H9 (cell line): ENCODE data around the gene TIFAB. TPM values are rescaled to one million over a fixed set of nuclear protein-coding genes. Genes with fewer than 3 reads are reported as not detected.

Experiments
- DNase-seq: peaks from one replicate; pipeline ENCODE4 v3.0.0-alpha.2; 2017
- H2AFZ ChIP-seq: one replicate; pipeline ENCODE4 v1.6.1; 2013; ENCODE audit warnings: mild to moderate bottlenecking, low read length, control low read depth, moderate library complexity
- H2AK5ac ChIP-seq: 2 replicates; pipeline ENCODE4 v1.6.1; 2013; ENCODE audit warnings: low read length, control low read depth, mixed read lengths; ENCODE audit not compliant: insufficient read length
- H2BK120ac ChIP-seq: one replicate; pipeline ENCODE4 v1.6.1; 2013; ENCODE audit warnings: low read depth, mild to moderate bottlenecking, low read length, control low read depth, inconsistent platforms; ENCODE audit not compliant: poor library complexity, severe bottlenecking
- H2BK12ac ChIP-seq: 2 replicates; pipeline ENCODE4 v1.6.1; 2013; ENCODE audit warnings: low read length, control low read depth, mixed read lengths, low read depth; ENCODE audit not compliant: insufficient read length
- H2BK15ac ChIP-seq: 2 replicates; pipeline ENCODE4 v1.6.1; 2013; ENCODE audit warnings: low read depth, low read length, control low read depth
- H2BK20ac ChIP-seq: one replicate; pipeline ENCODE4 v1.6.1; 2013; ENCODE audit warnings: low read depth, mild to moderate bottlenecking, low read length, control low read depth, inconsistent platforms; ENCODE audit not compliant: poor library complexity, severe bottlenecking
- H2BK5ac ChIP-seq: 2 replicates; pipeline ENCODE4 v1.6.1; 2013; ENCODE audit warnings: low read length, control low read depth, mixed read lengths; ENCODE audit not compliant: insufficient read length
- H3K14ac ChIP-seq: 2 replicates; pipeline ENCODE4 v1.6.1; 2013; ENCODE audit warnings: low read length, control low read depth; ENCODE audit not compliant: insufficient read depth
- H3K18ac ChIP-seq: 2 replicates; pipeline ENCODE4 v1.6.1; 2013; ENCODE audit warnings: low read depth, mild to moderate bottlenecking, mixed read lengths, low read length, control low read depth; ENCODE audit not compliant: insufficient read length
- H3K23ac ChIP-seq: 2 replicates; pipeline ENCODE4 v1.6.1; 2013; ENCODE audit warnings: low read length, control low read depth, mixed read lengths, low read depth; ENCODE audit not compliant: insufficient read length
- H3K23me2 ChIP-seq: 2 replicates; pipeline ENCODE4 v1.6.1; 2013; ENCODE audit warnings: low read depth, mild to moderate bottlenecking, mixed read lengths, low read length, control low read depth; ENCODE audit not compliant: insufficient read length, poor library complexity, severe bottlenecking
- H3K27ac ChIP-seq: 2 replicates; pipeline ENCODE4 v1.5.1; 2013; ENCODE audit warnings: low read length, control low read depth, mixed read lengths, low read depth; ENCODE audit not compliant: insufficient read length
- H3K27me3 ChIP-seq: 2 replicates; pipeline ENCODE4 v1.6.1; 2013; ENCODE audit warnings: low read length, control low read depth, inconsistent platforms; ENCODE audit not compliant: insufficient read depth
- H3K4ac ChIP-seq: 2 replicates; pipeline ENCODE4 v1.6.1; 2013; ENCODE audit warnings: low read depth, mild to moderate bottlenecking, control low read depth, inconsistent platforms, low read length, moderate library complexity
- H3K4me1 ChIP-seq: 2 replicates; pipeline ENCODE4 v1.6.1; 2013; ENCODE audit warnings: low read length, control low read depth, inconsistent platforms; ENCODE audit not compliant: insufficient read depth
- H3K4me2 ChIP-seq: 2 replicates; pipeline ENCODE4 v1.6.1; 2013; ENCODE audit warnings: low read length, control low read depth, mixed read lengths; ENCODE audit not compliant: insufficient read length, insufficient read depth
- H3K56ac ChIP-seq: 2 replicates; pipeline ENCODE4 v1.6.1; 2013; ENCODE audit warnings: low read depth, mild to moderate bottlenecking, mixed read lengths, low read length, control low read depth; ENCODE audit not compliant: insufficient read length
- H3K79me1 ChIP-seq: 2 replicates; pipeline ENCODE4 v1.6.1; 2013; ENCODE audit warnings: low read depth, mild to moderate bottlenecking, moderate library complexity, low read length, control low read depth, inconsistent platforms; ENCODE audit not compliant: insufficient read depth, poor library complexity, severe bottlenecking
- H3K79me2 ChIP-seq: 2 replicates; pipeline ENCODE4 v1.6.1; 2013; ENCODE audit warnings: low read length, control low read depth, inconsistent platforms; ENCODE audit not compliant: insufficient read depth
- H3K9ac ChIP-seq: 2 replicates; pipeline ENCODE4 v1.6.1; 2013; ENCODE audit warnings: low read length, control low read depth, mixed read lengths; ENCODE audit not compliant: insufficient read length; ENCODE audit errors: extremely low read depth
- H3K9me3 ChIP-seq: one replicate; pipeline ENCODE4 v1.6.1; 2013; ENCODE audit warnings: low read depth, low read length, inconsistent platforms; ENCODE audit not compliant: control insufficient read depth
- H3T11ph ChIP-seq: one replicate; pipeline ENCODE4 v1.6.1; 2013; ENCODE audit warnings: mild to moderate bottlenecking, low read length, control low read depth, inconsistent platforms
- H4K20me1 ChIP-seq: one replicate; pipeline ENCODE4 v1.6.1; 2013; ENCODE audit not compliant: control insufficient read depth, insufficient read length, insufficient read depth
- H4K5ac ChIP-seq: 2 replicates; pipeline ENCODE4 v1.6.1; 2013; ENCODE audit warnings: low read depth, mild to moderate bottlenecking, mixed read lengths, low read length, control low read depth; ENCODE audit not compliant: insufficient read length
- H4K8ac ChIP-seq: replicated peaks from 2 replicates; pipeline ENCODE4 v1.6.1; 2013; ENCODE audit warnings: low read length, control low read depth, mixed read lengths, low read depth; ENCODE audit not compliant: insufficient read length
- H4K91ac ChIP-seq: 2 replicates; pipeline ENCODE4 v1.6.1; 2013; ENCODE audit warnings: low read depth, mild to moderate bottlenecking, moderate library complexity, mixed read lengths, low read length, control low read depth; ENCODE audit not compliant: insufficient read length
- H3K27ac Mint-ChIP-seq, 3 experiments: 2 replicates in 2 of 3; 3 replicates in 1 of 3; pipeline ENCODE4 v1.8.0; 2020 to 2021; ENCODE audit warnings: mixed read lengths in 3 of 3, mild to moderate bottlenecking in 1 of 3, moderate library complexity in 1 of 3
- H3K27me3 Mint-ChIP-seq: 2 replicates; pipeline ENCODE4 v1.8.0; 2021; ENCODE audit warnings: low read depth, mild to moderate bottlenecking, moderate library complexity, mixed read lengths
- H3K36me3 Mint-ChIP-seq, 3 experiments: 2 replicates in 2 of 3; 3 replicates in 1 of 3; pipeline ENCODE4 v1.8.0; 2020 to 2021; ENCODE audit warnings: low read depth in 3 of 3, mixed read lengths in 3 of 3; ENCODE audit not compliant: insufficient read depth in 1 of 3
- H3K4me1 Mint-ChIP-seq, 2 experiments: 2 replicates each; pipeline ENCODE4 v1.8.0; 2020; ENCODE audit warnings: mixed read lengths in 2 of 2
- H3K4me3 Mint-ChIP-seq, 2 experiments: 2 replicates in 1 of 2; 3 replicates in 1 of 2; pipeline ENCODE4 v1.8.0; 2020 to 2021; ENCODE audit warnings: mild to moderate bottlenecking in 2 of 2, mixed read lengths in 2 of 2, moderate library complexity in 1 of 2
- H3K9me3 Mint-ChIP-seq, 2 experiments: 2 replicates in 1 of 2; 3 replicates in 1 of 2; pipeline ENCODE4 v1.8.0; 2020; ENCODE audit warnings: mild to moderate bottlenecking in 2 of 2, mixed read lengths in 2 of 2, moderate library complexity in 1 of 2
- WGBS: extraction: QIAGEN DNeasy Blood & Tissue Kit; methylation state at CpG from one replicate; pipeline ENCODE4 v1.1.7; 2013; ENCODE audit warnings: missing lambda C conversion rate, low lambda C conversion rate, mixed read lengths; ENCODE audit not compliant: insufficient read length; ENCODE audit errors: extremely low coverage; 5-methylcytosine and 5-hydroxymethylcytosine counted together
- total RNA-seq: library from RNA; stranded (reverse); gene quantifications from 2 replicates; pipeline ENCODE4 v1.2.1, GENCODE V29; 2021
- TF ChIP-seq, protein P1 (sequence below): fragments of 200-600 bp; sonication (generic); conservative IDR thresholded peaks from 3 replicates; pipeline ENCODE4 v1.8.0; 2021; ENCODE audit warnings: antibody characterized with exemption, mild to moderate bottlenecking

Gene TIFAB
- total RNA-seq, 1 experiment from 2014 or later, result not detected

DNA sequence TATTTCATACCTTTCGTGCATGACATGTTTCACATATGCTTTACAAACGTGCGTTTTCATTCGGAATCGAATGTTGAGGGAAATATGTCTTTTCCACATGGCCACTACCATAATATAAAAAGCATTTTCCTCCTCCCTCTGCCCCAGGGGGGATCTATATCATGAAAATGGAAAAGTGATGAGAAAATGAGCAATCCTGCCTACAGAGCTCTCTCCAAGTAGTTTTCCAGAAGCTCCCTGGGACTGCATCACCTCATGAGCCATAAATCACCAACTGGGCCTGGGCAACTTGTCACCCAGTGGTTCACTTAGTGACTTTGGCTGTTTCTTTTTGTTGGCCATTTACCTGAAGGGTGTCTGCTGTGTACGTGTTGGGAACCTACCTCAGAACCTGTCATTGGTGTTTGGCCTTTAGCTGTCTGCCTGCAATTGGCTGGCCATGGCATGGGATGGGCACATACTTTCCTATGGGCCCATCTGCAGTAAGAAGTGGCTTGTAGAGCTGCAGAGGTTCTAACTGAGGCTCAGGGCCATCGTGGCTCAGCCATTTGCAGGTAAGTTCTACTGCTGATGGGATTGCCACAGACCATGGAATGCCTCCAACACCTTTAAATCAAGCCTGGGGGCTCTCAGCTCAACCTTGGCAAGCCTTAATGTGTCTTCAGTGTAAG is 9.5 kb upstream of the TIFAB start:
- Histone ChIP-seq H3K79me2 (no peaks in the 10 kb centered on the region), H4K8ac (no peak overlapping the region), H4K5ac (no peak overlapping the region), H3K4me1 (no peaks in the 10 kb centered on the region), H3K23ac (no peak overlapping the region), H3K14ac (no peak overlapping the region), H2BK5ac (no peak overlapping the region), H3K79me1 (no peaks in the 10 kb centered on the region), H2AFZ (no peak overlapping the region), H4K20me1 (no peaks in the 10 kb centered on the region), H2BK15ac (no peak overlapping the region), H3T11ph (no peak overlapping the region), H3K56ac (no peak overlapping the region), H3K4ac (no peak overlapping the region), H2BK12ac (no peak overlapping the region), H2AK5ac (no peak overlapping the region), H3K9me3 (no peaks in the 10 kb centered on the region), H3K27me3 (peaks cover 36% of the 10 kb centered on the region), H3K9ac (no peak overlapping the region), H3K4me2 (no peak overlapping the region), H3K27ac (no peak overlapping the region), H2BK20ac (no peak overlapping the region), H4K91ac (no peak overlapping the region), H2BK120ac (no peak overlapping the region), H3K23me2 (peaks cover 5% of the 10 kb centered on the region), H3K18ac (no peak overlapping the region)
- peaks cover 99% of the 10 kb centered on the region for H3K27me3 Mint-ChIP-seq
- H3K27ac Mint-ChIP-seq, result no peak overlapping the region
- H3K4me3 Mint-ChIP-seq, result no peak overlapping the region
- peaks cover 0 to 2% of the 10 kb centered on the region in 2 experiments; a peak in 2 of 5 replicates for H3K9me3 Mint-ChIP-seq
- H3K4me1 Mint-ChIP-seq, result peaks cover 8 to 10% of the 10 kb centered on the region in 2 experiments
- TF ChIP-seq, protein P1, sequence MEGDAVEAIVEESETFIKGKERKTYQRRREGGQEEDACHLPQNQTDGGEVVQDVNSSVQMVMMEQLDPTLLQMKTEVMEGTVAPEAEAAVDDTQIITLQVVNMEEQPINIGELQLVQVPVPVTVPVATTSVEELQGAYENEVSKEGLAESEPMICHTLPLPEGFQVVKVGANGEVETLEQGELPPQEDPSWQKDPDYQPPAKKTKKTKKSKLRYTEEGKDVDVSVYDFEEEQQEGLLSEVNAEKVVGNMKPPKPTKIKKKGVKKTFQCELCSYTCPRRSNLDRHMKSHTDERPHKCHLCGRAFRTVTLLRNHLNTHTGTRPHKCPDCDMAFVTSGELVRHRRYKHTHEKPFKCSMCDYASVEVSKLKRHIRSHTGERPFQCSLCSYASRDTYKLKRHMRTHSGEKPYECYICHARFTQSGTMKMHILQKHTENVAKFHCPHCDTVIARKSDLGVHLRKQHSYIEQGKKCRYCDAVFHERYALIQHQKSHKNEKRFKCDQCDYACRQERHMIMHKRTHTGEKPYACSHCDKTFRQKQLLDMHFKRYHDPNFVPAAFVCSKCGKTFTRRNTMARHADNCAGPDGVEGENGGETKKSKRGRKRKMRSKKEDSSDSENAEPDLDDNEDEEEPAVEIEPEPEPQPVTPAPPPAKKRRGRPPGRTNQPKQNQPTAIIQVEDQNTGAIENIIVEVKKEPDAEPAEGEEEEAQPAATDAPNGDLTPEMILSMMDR, result no peak
- no CpG with 5 or more reads among the region's 7 CpGs for WGBS
- DNase-seq, result no peak
- no peaks in the 10 kb centered on the region; a peak in 1 of 7 replicates for H3K36me3 Mint-ChIP-seq
